Glutamatergic neuron (in vitro differentiated cells): ENCODE measurements around the gene MUC4. TPM values are rescaled to one million over a fixed set of nuclear protein-coding genes. Genes with fewer than 3 reads are reported as not detected.
"Not testable (repeated sequence)": the region's sequence is repeated elsewhere in the genome, so short reads cannot be mapped to it uniquely, and the experiment has no call there.

Experiments used
- DNase-seq: peaks from one replicate; pipeline ENCODE4 v3.0.0; 2022
- H3K27ac Mint-ChIP-seq: one replicate; pipeline ENCODE4 v1.8.0; 2020; ENCODE audit warnings: mild to moderate bottlenecking, mixed read lengths, inconsistent platforms; ENCODE audit not compliant: unreplicated experiment
- H3K27me3 Mint-ChIP-seq: one replicate; pipeline ENCODE4 v1.8.0; 2020; ENCODE audit warnings: mild to moderate bottlenecking, moderate library complexity, mixed read lengths, inconsistent platforms; ENCODE audit not compliant: unreplicated experiment
- H3K36me3 Mint-ChIP-seq: one replicate; pipeline ENCODE4 v1.8.0; 2020; ENCODE audit warnings: mild to moderate bottlenecking, mixed read lengths, inconsistent platforms; ENCODE audit not compliant: unreplicated experiment
- H3K4me1 Mint-ChIP-seq: one replicate; pipeline ENCODE4 v1.8.0; 2020; ENCODE audit warnings: mild to moderate bottlenecking, low read depth, mixed read lengths, inconsistent platforms; ENCODE audit not compliant: unreplicated experiment
- H3K4me3 Mint-ChIP-seq: one replicate; pipeline ENCODE4 v1.8.0; 2020; ENCODE audit warnings: mild to moderate bottlenecking, mixed read lengths, inconsistent platforms; ENCODE audit not compliant: unreplicated experiment
- H3K9me3 Mint-ChIP-seq: one replicate; pipeline ENCODE4 v1.8.0; 2020; ENCODE audit warnings: mild to moderate bottlenecking, moderate library complexity, mixed read lengths, inconsistent platforms; ENCODE audit not compliant: unreplicated experiment
- total RNA-seq: library from RNA; stranded (reverse); fragmentation: NEBNext Ultra II Directional; extraction: Animal tissue kit (Norgen Biotek cat#: 25700); gene quantifications from one replicate; pipeline ENCODE4 v1.2.1, GENCODE V29; 2021; ENCODE audit not compliant: unreplicated experiment
- TF ChIP-seq, protein P1 (sequence below): fragments of 200-600 bp; sonication (generic); IDR thresholded peaks from one replicate; pipeline ENCODE4 v1.5.0; 2021; ENCODE audit not compliant: partially characterized antibody, unreplicated experiment

Gene MUC4
- total RNA-seq, 1 donor from 2014 or later: 2.5 TPM

DNA sequence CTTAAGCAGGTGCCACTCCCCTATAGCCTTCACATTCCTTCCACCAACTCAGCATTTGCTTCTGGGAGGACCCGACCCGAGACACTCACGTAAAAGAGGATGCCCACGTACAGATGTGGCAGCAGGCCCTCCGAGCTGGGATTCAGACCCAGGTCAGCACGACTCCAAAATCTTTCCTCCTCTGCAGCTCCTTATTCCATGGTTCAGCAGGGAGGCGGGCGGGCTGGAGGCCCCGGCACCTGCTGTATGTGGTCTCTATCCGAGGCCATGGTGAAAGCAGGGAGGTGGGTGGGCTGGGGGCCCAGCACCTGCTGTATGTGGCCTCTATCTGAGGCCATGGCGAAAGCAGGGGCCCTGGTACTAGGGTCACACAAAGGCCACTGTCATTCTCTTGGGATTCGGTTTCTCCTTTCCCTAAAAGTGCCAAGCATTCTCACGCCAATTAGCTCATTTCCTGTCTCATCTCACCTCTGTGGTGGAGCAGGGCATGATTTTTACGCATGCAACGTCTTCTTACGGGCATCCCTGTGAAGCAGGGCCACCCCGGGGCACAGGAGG is 5.9 kb upstream of the MUC4 start:
- TF ChIP-seq, protein P1, sequence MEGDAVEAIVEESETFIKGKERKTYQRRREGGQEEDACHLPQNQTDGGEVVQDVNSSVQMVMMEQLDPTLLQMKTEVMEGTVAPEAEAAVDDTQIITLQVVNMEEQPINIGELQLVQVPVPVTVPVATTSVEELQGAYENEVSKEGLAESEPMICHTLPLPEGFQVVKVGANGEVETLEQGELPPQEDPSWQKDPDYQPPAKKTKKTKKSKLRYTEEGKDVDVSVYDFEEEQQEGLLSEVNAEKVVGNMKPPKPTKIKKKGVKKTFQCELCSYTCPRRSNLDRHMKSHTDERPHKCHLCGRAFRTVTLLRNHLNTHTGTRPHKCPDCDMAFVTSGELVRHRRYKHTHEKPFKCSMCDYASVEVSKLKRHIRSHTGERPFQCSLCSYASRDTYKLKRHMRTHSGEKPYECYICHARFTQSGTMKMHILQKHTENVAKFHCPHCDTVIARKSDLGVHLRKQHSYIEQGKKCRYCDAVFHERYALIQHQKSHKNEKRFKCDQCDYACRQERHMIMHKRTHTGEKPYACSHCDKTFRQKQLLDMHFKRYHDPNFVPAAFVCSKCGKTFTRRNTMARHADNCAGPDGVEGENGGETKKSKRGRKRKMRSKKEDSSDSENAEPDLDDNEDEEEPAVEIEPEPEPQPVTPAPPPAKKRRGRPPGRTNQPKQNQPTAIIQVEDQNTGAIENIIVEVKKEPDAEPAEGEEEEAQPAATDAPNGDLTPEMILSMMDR: no peak
- Mint-ChIP-seq H3K36me3 (no peaks in the 10 kb centered on the region), H3K4me3 (no peak overlapping the region), H3K27ac (no peak overlapping the region), H3K4me1 (peaks cover 1% of the 10 kb centered on the region), H3K27me3 (peaks cover 3% of the 10 kb centered on the region), H3K9me3 (peaks cover 4% of the 10 kb centered on the region)
- DNase-seq: no peak

GRCh38 chr3:195816276-195816913 is 4.7 kb upstream of the MUC4 start:
- H3K9me3 Mint-ChIP-seq, H3K4me1 Mint-ChIP-seq, H3K36me3 Mint-ChIP-seq, DNase-seq, H3K4me3 Mint-ChIP-seq, H3K27ac Mint-ChIP-seq, H3K27me3 Mint-ChIP-seq: not testable (repeated sequence)

DNA sequence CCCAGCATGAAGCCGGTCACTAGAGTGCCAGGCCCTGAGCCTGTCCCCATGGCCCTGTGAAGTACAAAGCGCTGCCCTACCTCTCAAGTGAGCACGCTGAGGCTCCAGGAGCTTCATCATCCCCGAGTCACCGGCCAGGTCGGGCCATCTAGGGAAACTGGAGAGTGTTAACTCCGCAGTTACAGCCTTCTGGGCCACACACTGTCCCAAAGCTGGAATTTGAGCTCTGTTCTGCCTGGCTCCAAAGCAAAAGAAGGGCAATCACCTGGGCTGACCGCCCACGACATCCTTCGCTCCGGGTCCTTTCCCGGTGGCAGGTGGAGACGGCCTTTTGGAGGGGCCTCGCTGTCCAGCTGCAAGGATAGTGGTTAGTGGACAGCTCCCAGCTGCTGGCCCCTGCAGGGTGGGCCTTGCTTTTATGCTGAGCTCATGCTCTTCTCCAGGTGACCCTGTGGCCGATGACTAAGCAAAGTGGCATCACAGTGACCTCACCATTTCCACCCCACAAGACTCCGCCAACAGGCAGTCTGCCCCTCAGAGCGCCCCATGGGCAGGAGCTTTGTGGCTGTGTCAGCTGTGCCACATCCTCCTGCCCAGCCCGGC is 3.5 kb upstream of the MUC4 start:
- Mint-ChIP-seq H3K27ac (no peak overlapping the region), H3K27me3 (peaks cover 4% of the 10 kb centered on the region), H3K36me3 (no peaks in the 10 kb centered on the region), H3K4me1 (peaks cover 1% of the 10 kb centered on the region), H3K9me3 (peaks cover 4% of the 10 kb centered on the region), H3K4me3 (no peak overlapping the region)
- TF ChIP-seq, protein P1: no peak
- no peak for DNase-seq

DNA sequence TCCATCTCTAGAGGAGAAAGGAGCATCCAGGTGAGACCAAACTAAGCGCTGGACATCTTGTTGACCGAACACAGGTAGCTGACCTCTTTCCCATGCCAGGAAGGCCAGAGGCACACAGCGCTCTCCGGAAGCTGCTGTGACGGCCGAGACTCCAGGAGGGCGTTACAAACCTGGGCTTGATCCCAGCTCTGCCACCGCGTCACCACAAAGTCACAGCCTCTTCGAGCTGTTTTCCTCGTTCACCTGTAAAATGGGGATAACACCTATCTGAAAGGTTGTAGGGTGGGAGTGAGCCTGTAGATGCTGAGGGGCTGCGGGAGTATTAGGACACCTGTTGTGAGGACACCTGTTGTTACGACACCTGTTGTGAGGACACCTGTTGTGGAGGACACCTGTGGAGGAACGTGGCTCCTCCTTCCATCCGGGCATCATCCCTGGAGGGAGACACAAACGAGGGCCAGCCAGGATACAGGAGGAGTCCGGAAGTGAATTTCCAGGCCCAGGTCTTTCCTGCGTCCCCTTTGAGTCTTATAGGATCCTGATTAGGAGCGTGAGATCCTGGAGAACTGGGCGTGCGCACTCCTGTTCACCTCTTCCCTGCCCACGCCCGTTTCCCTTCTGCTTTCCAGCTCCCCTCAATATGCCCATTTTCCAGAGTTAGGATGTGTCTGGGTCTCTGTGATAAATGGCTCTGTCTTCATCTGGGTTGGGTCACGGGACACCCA is 2.3 kb upstream of the MUC4 start:
- TF ChIP-seq, protein P1: no peak
- Mint-ChIP-seq H3K9me3 (peaks cover 4% of the 10 kb centered on the region), H3K4me1 (peaks cover 2% of the 10 kb centered on the region), H3K36me3 (no peaks in the 10 kb centered on the region), H3K27me3 (peaks cover 4% of the 10 kb centered on the region), H3K27ac (no peak overlapping the region), H3K4me3 (no peak overlapping the region)
- DNase-seq: no peak

DNA sequence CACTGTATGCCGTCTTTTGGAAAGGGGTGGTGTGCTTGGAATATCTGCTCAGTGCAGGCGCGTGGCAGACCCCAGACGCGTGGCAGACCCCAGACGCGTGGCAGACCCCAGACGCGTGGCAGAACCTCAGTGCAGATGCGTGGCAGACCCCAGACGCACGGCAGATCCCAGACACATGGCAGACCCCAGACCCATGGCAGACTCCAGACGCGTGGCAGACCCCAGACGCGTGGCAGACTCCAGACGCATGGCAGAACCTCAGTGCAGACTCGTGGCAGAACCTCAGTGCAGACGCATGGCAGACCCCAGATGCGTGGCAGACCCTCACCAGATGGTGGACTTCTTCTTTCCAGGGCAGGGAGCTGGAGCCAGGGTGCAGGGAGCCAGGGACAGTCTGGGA is 637 bp upstream of the MUC4 start:
- no peak for DNase-seq
- Mint-ChIP-seq H3K9me3 (peaks cover 5% of the 10 kb centered on the region), H3K4me3 (no peak overlapping the region), H3K36me3 (no peaks in the 10 kb centered on the region), H3K27ac (no peak overlapping the region), H3K27me3 (peaks cover 4% of the 10 kb centered on the region), H3K4me1 (peaks cover 2% of the 10 kb centered on the region)
- TF ChIP-seq, protein P1: no peak
